GM19035 (cell line): ENCODE measurements around the gene INPP5A.

ENCODE experiments used
- ATAC-seq: cut with Tn5 transposase; IDR thresholded peaks from one replicate; pipeline ENCODE4 v1.9.1; 2021; ENCODE audit not compliant: unreplicated experiment

The INPP5A gene

GRCh38 chr10:132642732-132643008 is 105.1 kb downstream of the INPP5A start:
- ATAC-seq, result no peak

GRCh38 chr10:132643709-132644526 is 106.3 kb downstream of the INPP5A start:
- no peak for ATAC-seq

- ATAC-seq, result no peak
These were observed 107.1 kb downstream of the INPP5A start for GRCh38 chr10:132644527-132645246.

GRCh38 chr10:132645247-132645530 is 107.6 kb downstream of the INPP5A start:
- ATAC-seq, result no peak

GRCh38 chr10:132645630-132646442 is 108.2 kb downstream of the INPP5A start:
- ATAC-seq, result no peak

GRCh38 chr10:132646443-132647097 is 109.0 kb downstream of the INPP5A start:
- no peak for ATAC-seq

- no peak for ATAC-seq
These were observed 109.8 kb downstream of the INPP5A start for GRCh38 chr10:132647424-132647823.

- ATAC-seq, result no peak
These were observed 110.7 kb downstream of the INPP5A start for GRCh38 chr10:132648072-132648850.

- ATAC-seq, result no peak
These were observed 111.4 kb downstream of the INPP5A start for GRCh38 chr10:132648851-132649528.

- no peak for ATAC-seq
These were observed 112.2 kb downstream of the INPP5A start for GRCh38 chr10:132649651-132650360.

- ATAC-seq, result no peak
These were observed 113.1 kb downstream of the INPP5A start for GRCh38 chr10:132650611-132651250.

GRCh38 chr10:132651511-132652029 is 114.0 kb downstream of the INPP5A start:
- no peak for ATAC-seq

GRCh38 chr10:132652446-132652845 is 114.9 kb downstream of the INPP5A start:
- no peak for ATAC-seq

- no peak for ATAC-seq
These were observed 115.5 kb downstream of the INPP5A start for GRCh38 chr10:132652936-132653590.

- no peak for ATAC-seq
These were observed 116.1 kb downstream of the INPP5A start for GRCh38 chr10:132653721-132654120.

GRCh38 chr10:132654121-132654571 is 116.6 kb downstream of the INPP5A start:
- ATAC-seq, result no peak

GRCh38 chr10:132654708-132655661 is 117.4 kb downstream of the INPP5A start:
- ATAC-seq, result no peak
